ENCODE measurements around the gene ATOX1.

ATOX1 gene

DNA sequence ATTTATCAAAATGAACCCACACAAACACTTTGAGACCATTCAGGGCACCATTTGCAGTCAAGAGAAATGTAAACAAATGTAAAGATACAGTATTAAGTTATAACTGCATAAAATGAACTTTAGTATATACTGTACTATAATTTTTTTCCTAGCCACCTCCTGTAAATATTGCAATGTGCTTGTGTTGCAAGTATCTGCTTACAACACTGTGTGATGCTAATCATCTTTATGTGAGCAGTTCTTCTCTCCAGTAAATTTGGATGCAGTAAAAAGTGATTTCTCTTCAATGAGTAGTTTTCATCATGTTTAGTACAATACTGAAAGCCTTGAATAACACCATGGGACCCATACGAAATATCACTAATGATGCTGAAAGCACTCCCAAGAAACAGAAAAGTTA is 22.8 kb upstream of the ATOX1 start:
- no peak overlapping the region for H3K4me3 Mint-ChIP-seq
- H3K4me1 Mint-ChIP-seq: peaks cover 59% of the 10 kb centered on the region
- peak overlapping the region in 1 of 3 experiments; percentile 14 for H3K27ac Mint-ChIP-seq
- no peaks in the 10 kb centered on the region for H3K9me3 Mint-ChIP-seq
- TF ChIP-seq, protein P1, sequence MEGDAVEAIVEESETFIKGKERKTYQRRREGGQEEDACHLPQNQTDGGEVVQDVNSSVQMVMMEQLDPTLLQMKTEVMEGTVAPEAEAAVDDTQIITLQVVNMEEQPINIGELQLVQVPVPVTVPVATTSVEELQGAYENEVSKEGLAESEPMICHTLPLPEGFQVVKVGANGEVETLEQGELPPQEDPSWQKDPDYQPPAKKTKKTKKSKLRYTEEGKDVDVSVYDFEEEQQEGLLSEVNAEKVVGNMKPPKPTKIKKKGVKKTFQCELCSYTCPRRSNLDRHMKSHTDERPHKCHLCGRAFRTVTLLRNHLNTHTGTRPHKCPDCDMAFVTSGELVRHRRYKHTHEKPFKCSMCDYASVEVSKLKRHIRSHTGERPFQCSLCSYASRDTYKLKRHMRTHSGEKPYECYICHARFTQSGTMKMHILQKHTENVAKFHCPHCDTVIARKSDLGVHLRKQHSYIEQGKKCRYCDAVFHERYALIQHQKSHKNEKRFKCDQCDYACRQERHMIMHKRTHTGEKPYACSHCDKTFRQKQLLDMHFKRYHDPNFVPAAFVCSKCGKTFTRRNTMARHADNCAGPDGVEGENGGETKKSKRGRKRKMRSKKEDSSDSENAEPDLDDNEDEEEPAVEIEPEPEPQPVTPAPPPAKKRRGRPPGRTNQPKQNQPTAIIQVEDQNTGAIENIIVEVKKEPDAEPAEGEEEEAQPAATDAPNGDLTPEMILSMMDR (IDR thresholded peaks at IDR 0.05; ENCODE audit: unreplicated experiment in 3 of 3): no peak
- peaks cover 31% of the 10 kb centered on the region for H3K36me3 Mint-ChIP-seq (ENCODE audit: low read depth)
- H3K27me3 Mint-ChIP-seq (ENCODE audit: low read depth): no peaks in the 10 kb centered on the region

DNA sequence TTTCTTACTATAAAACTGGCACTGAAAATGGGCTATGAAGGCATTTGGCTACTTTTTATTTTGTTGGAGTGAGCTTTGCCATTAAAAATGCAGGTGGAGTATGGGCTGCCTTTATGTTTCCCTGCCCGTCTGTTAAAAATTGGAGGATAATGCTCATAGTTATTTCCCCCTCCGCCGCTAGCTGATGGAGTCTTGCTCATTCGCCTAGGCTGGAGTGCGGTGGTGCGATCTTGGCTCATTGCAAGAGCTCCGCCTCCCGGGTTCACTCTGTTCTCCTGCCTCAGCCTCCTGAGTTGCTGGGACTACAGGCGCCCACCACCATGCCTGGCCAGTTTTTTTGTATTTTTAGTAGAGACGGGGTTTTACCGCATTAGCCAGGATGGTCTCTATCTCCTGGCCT is 21.9 kb upstream of the ATOX1 start:
- Mint-ChIP-seq H3K27me3 (ENCODE audit: low read depth) (no peaks in the 10 kb centered on the region), H3K27ac (no peak overlapping the region)
- TF ChIP-seq, protein P1 (IDR thresholded peaks at IDR 0.05; ENCODE audit: unreplicated experiment in 3 of 3): no peak

DNA sequence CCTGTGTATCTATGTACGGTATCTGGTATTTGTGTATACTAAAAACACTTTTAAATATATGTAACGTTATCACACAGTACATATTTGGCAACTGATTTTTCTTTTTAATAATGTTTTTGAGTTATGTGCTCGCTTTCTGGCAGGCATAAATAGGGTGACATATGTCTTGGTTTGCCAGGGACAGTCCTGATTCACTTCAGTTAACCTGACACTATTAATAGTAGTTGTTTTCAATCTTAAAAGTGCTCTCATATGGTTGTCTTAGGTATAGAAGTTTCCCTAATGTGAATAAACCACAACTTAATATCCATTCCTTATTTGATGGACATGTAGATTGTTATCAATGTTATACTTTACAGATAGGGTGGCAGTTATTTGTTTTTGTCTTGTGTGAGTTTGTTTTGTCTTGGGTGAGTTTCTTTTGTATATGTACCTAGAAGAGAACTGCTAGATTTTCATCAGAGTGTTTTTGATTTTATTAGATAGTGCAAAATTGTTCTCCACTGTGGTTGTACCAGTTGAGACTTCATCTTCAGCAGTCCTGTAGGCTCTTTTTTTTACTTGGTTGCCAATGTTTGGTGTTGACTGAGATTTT is 21.2 kb upstream of the ATOX1 start:
- Mint-ChIP-seq H3K9me3 (no peaks in the 10 kb centered on the region), H3K27me3 (ENCODE audit: low read depth) (no peaks in the 10 kb centered on the region), H3K36me3 (ENCODE audit: low read depth) (peaks cover 35% of the 10 kb centered on the region), H3K4me1 (peaks cover 66% of the 10 kb centered on the region), H3K27ac (peak overlapping the region in 1 of 3 experiments; percentile 9), H3K4me3 (no peak overlapping the region)
- TF ChIP-seq, protein P1 (IDR thresholded peaks at IDR 0.05; ENCODE audit: unreplicated experiment in 3 of 3): no peak

More for the DNA sequence above, 21.9 kb upstream of the ATOX1 start:
- Mint-ChIP-seq H3K9me3 (no peaks in the 10 kb centered on the region), H3K4me1 (peaks cover 64% of the 10 kb centered on the region), H3K36me3 (ENCODE audit: low read depth) (peaks cover 35% of the 10 kb centered on the region), H3K4me3 (no peak overlapping the region)

DNA sequence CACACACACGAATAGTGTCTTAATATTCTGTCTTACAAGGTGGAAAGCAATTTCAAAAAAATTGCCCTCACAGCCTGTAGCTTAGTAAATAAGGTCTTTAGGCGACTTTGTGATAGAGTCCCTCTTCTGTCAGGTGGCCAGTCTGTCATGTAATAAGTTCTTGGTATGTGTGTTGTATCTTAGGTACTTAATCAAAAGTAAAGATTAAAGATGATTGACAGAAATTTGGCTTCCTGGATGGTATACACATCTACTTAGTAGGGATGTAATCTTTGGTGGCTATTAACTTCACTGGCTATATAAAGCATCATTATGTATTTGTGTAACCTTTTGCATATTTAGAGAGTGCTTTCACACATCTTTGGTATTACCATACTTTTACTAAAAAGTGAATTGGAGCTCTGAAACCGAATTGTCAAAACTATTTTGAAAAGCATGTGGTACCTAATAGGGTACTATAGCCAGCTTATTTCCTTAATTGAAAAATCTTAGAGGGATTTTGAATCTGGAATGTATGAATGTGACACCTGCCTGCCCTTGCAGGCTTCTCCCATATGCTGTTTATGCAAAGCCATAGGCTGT is 16.7 kb upstream of the ATOX1 start:
- H3K27ac Mint-ChIP-seq: peak overlapping the region in 2 of 3 experiments; percentile 16 to 39
- TF ChIP-seq, protein P1 (IDR thresholded peaks at IDR 0.05; ENCODE audit: unreplicated experiment in 3 of 3): no peak
- H3K27me3 Mint-ChIP-seq (ENCODE audit: low read depth): no peaks in the 10 kb centered on the region
- peaks cover 66% of the 10 kb centered on the region for H3K4me1 Mint-ChIP-seq
- H3K36me3 Mint-ChIP-seq (ENCODE audit: low read depth): peaks cover 35% of the 10 kb centered on the region
- H3K9me3 Mint-ChIP-seq: no peaks in the 10 kb centered on the region
- H3K4me3 Mint-ChIP-seq: peak overlapping the region; percentile 77 to 93 (median 92)

DNA sequence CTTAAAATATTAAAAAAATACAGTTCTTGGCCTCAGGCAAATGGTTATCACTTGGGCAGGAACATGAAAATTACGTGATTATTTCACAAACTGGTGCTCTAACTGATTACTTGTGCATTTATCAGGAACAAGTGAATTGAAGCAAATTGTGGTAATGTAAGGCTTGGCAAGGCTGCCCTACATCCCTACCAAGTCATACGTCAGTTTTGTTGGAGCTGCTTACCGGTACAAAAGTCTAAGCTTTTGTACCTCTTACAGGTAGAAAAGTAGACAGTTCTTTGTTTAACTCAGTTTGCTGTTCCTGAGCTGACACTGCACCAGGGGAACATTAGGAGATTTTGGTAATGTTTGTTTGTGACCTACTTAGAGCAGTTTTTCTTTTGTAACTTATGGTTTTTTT is 15.5 kb upstream of the ATOX1 start:
- Mint-ChIP-seq H3K27ac (peak overlapping the region in 2 of 3 experiments; percentile 72 to 81), H3K4me3 (peak overlapping the region; percentile 87 to 93 (median 92)), H3K36me3 (ENCODE audit: low read depth) (peaks cover 26% of the 10 kb centered on the region), H3K4me1 (peaks cover 59% of the 10 kb centered on the region), H3K27me3 (ENCODE audit: low read depth) (no peaks in the 10 kb centered on the region), H3K9me3 (no peaks in the 10 kb centered on the region)
- TF ChIP-seq, protein P1 (IDR thresholded peaks at IDR 0.05; ENCODE audit: unreplicated experiment in 3 of 3): no peak

Data from nephron (organoid).